K562 (cell line): ENCODE data around the gene ZNF571. TPM values are rescaled to one million over a fixed set of nuclear protein-coding genes. Genes with fewer than 3 reads are reported as not detected.
A peak's percentile ranks its signal among the peaks of the same experiment; 100 is the strongest.

Experiments used
- CTCFL ChIP-seq: IDR thresholded peaks from 2 replicates; pipeline ENCODE4 v1.6.1; 2011; ENCODE audit warnings: borderline replicate concordance, low read depth, mild to moderate bottlenecking, moderate library complexity, low read length; ENCODE audit not compliant: insufficient read depth, poor library complexity, severe bottlenecking
- ESRRB ChIP-seq: fragments of 250-450 bp; sonication (Bioruptor Pico); IDR thresholded peaks from 2 replicates; pipeline ENCODE4 v1.5.0; 2020; ENCODE audit warnings: mild to moderate bottlenecking, moderate library complexity, borderline replicate concordance
- L3MBTL2 ChIP-seq: fragments of 450-650 bp; IDR thresholded peaks from 2 replicates; pipeline ENCODE4 v1.6.1; 2016; ENCODE audit warnings: mild to moderate bottlenecking, moderate library complexity
- PHF20 ChIP-seq: fragments of 450-650 bp; IDR thresholded peaks from 2 replicates; pipeline ENCODE4 v1.6.1; 2018; ENCODE audit not compliant: partially characterized antibody
- PKNOX1 ChIP-seq: fragments of 450-650 bp; IDR thresholded peaks from 2 replicates; pipeline ENCODE4 v1.6.1; 2016
- REST ChIP-seq, 2 experiments: fragments of 450-650 bp; formaldehyde crosslinking in 1 of 2; IDR thresholded peaks; 2 replicates each; pipeline versions ENCODE4 v1.4.0 to v1.6.1; 2014 to 2020; ENCODE audit warnings: mild to moderate bottlenecking in 2 of 2, borderline replicate concordance in 1 of 2, low read depth in 1 of 2
- RFX1 ChIP-seq: fragments of 450-650 bp; IDR thresholded peaks from 2 replicates; pipeline ENCODE4 v1.6.1; 2016; ENCODE audit warnings: mild to moderate bottlenecking, moderate library complexity
- SIN3B ChIP-seq: fragments of 450-650 bp; IDR thresholded peaks from 2 replicates; pipeline ENCODE4 v1.6.1; 2017; ENCODE audit warnings: low read depth, mild to moderate bottlenecking, moderate library complexity
- SOX6 ChIP-seq: fragments of 450-650 bp; IDR thresholded peaks from 2 replicates; pipeline ENCODE4 v1.6.1; 2014; ENCODE audit warnings: mild to moderate bottlenecking
- ZNF740 ChIP-seq, 3 experiments: fragments of 200-800 bp in 1 of 3; sonication (Bioruptor generic) in 1 of 3; sonication (generic) in 1 of 3; formaldehyde crosslinking in 1 of 3; IDR thresholded peaks; 2 replicates each; pipeline versions ENCODE4 v1.6.1 to v1.8.0; 2016 to 2022; ENCODE audit warnings: mild to moderate bottlenecking in 2 of 3, missing compliant biosample characterization in 2 of 3, missing genetic modification characterization in 2 of 3, missing genetic modification reagents in 1 of 3
- polyA plus RNA-seq, 8 experiments: library from polyadenylated mRNA; depleted of rRNA in 4 of 8; stranded (reverse) in 5 of 8; unstranded in 3 of 8; fragments of >200 nt; fragmentation: Nextera tagmentation in 2 of 8; fragmentation: Illumina TruSeq in 1 of 8; extraction: Ambion mirVana in 2 of 8; extraction: Trizol in 1 of 8; gene quantifications; 2 replicates each; pipeline versions ENCODE4 v1.2.1 to v1.2.3, GENCODE V29; 2011 to 2014; ENCODE audit warnings: inconsistent platforms in 1 of 8, missing spikeins in 1 of 8
- total RNA-seq, 7 experiments: library from RNA; depleted of rRNA in 6 of 7; stranded (reverse); fragments of >200 nt in 6 of 7; fragmentation: Illumina TruSeq in 2 of 7; extraction: Trizol in 2 of 7; gene quantifications; 2 replicates each; pipeline versions ENCODE4 v1.2.1 to v1.2.3, GENCODE V29; 2011 to 2021; ENCODE audit warnings: low replicate concordance in 1 of 7
- TF ChIP-seq, protein P1 (sequence below): fragments of 250-450 bp; sonication (Bioruptor Pico); IDR thresholded peaks from 2 replicates; pipeline ENCODE4 v1.4.0; 2020

Gene ZNF571
- total and polyA plus RNA-seq, 9 of the 15 experiments (the other 6 are each of a cell fraction or from before 2014, with no cell fraction given): 0.82 to 3.9 (median 2.0) TPM

GRCh38 chr19:37551129-37551993, 43.2 kb downstream of the ZNF571 start (continued):
- no peak for TF ChIP-seq ESRRB (CRISPR knock-in tag)
- peak; percentile 4 for TF ChIP-seq CTCFL
- TF ChIP-seq, protein P1, sequence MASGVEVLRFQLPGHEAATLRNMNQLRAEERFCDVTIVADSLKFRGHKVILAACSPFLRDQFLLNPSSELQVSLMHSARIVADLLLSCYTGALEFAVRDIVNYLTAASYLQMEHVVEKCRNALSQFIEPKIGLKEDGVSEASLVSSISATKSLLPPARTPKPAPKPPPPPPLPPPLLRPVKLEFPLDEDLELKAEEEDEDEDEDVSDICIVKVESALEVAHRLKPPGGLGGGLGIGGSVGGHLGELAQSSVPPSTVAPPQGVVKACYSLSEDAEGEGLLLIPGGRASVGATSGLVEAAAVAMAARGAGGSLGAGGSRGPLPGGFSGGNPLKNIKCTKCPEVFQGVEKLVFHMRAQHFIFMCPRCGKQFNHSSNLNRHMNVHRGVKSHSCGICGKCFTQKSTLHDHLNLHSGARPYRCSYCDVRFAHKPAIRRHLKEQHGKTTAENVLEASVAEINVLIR: peak; percentile 91
- peak; percentile 12; the same call in 1 of the 2 replicates for TF ChIP-seq REST (IDR thresholded peaks at IDR 0.05; ENCODE audit: borderline replicate concordance)
- TF ChIP-seq REST (CRISPR knock-in tag; IDR thresholded peaks at IDR 0.05; ENCODE audit: low read depth): no peak
- peak; percentile 39; the same call in 1 of the 2 replicates for TF ChIP-seq L3MBTL2
- TF ChIP-seq SOX6: 0 out of 2 replicates have a peak, but pooled peaks have one; percentile 25
- TF ChIP-seq RFX1: peak; percentile 74
- TF ChIP-seq ZNF740 (CRISPR knock-in tag; IDR thresholded peaks at IDR 0.05): peak; percentile 58; the same call in 1 of the 2 replicates
- peak in 1 of 2 experiments; percentile 58; a peak in 2 of 4 replicates for TF ChIP-seq ZNF740 (tag; IDR thresholded peaks at IDR 0.05)
- peak; percentile 27; the same call in 1 of the 2 replicates for TF ChIP-seq SIN3B
- TF ChIP-seq PHF20: peak; percentile 48
- peak; percentile 78 for TF ChIP-seq PKNOX1
